CD4-positive, alpha-beta T cell treated with Interleukin-21 for 1 hour (primary cell): ENCODE measurements around the gene FGF2.

Source experiments
- DNase-seq: peaks from one replicate; pipeline ENCODE4 v3.0.0-alpha.2; 2020

Gene FGF2

GRCh38 chr4:122896270-122896669 is 69.6 kb downstream of the FGF2 start:
- DNase-seq: no peak

DNA sequence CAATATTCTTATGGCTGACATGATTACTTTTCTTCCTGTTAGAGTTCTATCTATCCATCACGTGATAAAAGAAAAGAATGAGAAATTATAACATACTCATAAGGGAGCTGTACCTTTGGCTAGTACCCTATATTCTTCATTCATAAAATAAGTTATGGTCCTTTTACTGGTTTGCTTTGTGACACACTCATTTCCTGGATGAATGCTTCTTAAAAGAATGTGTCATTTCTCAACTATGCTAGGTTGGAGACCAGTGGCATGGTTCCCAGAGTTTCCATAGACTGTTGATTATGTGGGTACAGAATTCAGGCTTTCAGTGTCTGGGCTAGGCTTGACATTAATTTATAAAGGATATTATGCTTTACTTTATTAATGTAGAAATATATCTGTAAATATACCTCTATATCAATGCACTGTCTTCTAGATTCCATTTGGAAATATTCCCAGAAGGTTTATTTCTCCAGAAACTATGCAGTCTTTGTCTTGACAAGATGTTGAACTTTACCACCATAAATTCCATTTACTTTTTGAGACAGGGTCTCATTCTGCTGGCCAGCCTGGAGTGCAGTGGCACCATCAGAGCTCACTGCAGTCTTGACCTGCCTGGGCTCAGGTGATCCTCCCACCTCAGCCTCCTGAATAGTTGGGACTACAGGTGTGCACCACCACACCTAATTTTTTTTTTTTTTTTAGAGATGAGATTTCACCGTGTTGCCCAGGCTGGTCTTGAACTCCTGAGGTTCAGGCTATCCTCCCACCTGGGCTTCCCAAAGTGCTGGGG is 71.9 kb downstream of the FGF2 start:
- DNase-seq: no peak

DNA sequence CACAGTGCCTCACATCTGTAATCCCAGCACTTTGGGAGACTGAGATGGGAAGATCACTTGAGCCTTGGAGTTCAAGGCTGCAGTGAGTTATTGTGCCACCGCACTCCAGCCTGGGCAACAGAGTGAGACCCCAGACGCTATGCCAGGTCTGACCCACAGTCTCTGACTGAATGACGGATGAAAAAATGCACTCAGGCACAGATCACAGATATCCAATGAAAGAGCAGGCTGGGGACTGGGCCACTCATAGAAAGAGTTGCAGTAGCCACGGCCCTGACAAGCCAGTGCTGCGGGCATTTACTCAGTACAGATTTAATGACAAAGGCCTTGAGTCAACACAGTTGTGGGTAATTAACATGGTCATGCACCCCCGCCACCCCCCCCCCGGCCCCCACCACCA is 73.1 kb downstream of the FGF2 start:
- no peak for DNase-seq

DNA sequence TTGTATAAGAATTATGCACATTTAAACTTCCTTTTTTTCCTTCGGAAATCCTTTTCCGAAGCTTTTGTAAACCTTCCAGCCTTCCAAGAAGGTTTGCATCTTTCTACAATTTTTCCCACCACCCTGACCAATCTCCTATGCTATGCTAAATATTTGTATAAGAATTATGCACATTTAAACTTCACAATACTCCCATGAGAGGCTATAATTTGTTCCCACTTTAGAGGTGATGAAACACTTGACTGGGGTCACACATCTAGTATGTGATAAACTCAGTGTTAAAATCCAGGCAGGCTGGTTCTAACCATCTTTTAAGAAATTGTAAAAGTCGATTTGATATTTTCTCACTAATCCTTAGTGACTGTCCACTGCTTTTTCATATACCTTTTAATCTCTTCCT is 73.7 kb downstream of the FGF2 start:
- DNase-seq: no peak

GRCh38 chr4:122901247-122902010 is 74.8 kb downstream of the FGF2 start:
- DNase-seq: no peak

- DNase-seq: no peak
Observed at GRCh38 chr4:122903766-122904288, 77.2 kb downstream of the FGF2 start.

- DNase-seq: no peak
Observed at GRCh38 chr4:122906859-122907305, 80.3 kb downstream of the FGF2 start.

- DNase-seq: no peak
Observed at GRCh38 chr4:122908223-122908622, 81.6 kb downstream of the FGF2 start.

GRCh38 chr4:122909683-122910082 is 83.1 kb downstream of the FGF2 start:
- DNase-seq: no peak

DNA sequence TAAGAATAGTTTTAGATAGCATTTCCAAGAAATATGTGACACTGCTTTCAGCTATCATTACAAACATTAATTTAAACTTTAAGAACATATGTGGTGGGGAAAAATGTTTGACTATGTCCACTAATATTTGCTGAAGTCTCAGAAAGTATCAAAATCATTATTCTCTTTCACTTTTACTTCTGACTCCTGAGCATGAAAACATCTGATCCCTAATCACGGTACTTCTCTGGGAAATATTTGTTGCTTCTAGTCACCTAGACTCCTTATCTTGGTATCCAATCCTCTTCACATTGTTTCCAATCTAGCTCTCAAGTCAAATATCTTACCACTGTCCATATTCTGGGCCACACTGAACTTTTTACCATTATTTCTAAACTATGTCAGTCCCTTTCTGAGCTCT is 85.0 kb downstream of the FGF2 start:
- DNase-seq: no peak

DNA sequence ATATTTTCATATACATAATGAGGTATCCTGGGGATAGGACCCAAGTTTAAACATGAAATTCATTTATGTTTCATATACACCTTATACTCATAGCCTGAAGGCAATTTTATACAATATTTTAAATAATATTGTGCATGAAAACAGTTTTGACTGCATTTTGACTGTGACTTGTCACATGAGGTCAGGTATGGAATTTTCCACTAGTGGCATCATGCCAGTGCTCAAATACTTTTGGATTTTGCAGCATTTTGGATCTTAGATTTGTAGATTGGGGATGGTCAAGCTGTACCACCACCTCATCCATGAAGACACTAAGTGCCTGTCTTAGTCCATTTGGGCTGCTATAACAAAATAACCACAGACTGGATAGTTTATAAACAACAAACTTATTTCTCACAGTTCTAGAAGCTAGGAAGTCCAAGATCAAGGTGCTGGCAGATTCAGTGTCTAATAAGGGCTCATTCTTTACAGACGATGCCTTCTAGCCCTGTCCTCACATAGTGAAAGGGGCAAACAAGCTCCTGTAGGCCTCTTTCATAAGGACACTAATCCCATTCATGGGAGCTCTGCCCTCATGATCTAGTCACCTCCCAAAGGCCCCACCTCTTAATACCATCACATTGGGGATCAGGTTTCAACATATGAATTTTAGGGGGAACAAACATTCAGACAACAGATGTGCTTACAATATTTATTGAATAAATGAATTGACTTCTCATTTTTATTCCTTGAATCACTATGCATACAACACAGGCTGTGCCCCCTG is 86.4 kb downstream of the FGF2 start:
- DNase-seq: no peak

- peak; percentile 66 for DNase-seq
Observed at GRCh38 chr4:122914292-122914904, 87.8 kb downstream of the FGF2 start.

DNA sequence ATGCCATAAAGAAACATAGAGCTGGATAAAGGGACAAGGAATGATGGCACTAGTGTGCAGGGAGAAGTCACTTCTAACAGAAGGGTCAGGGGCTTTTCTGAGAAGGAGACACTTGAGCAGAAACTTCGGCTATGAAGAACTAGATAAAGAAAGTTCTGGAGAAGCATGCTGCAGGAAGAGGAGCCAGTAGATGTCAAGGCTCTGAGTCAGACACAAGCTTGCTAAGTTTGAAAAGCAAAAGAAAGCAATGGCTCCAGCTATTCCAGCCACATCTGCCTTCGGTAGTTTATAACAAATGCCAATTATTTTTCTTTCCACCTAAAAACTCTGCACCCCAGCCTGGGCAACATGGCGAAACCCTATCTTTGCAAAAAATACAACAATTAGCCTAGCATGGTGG is 88.3 kb downstream of the FGF2 start:
- DNase-seq: no peak

- no peak for DNase-seq
Observed at GRCh38 chr4:122917731-122918130, 91.1 kb downstream of the FGF2 start.

- DNase-seq: no peak
Observed at GRCh38 chr4:122920473-122920872, 93.8 kb downstream of the FGF2 start.

GRCh38 chr4:122921300-122921699 is 94.7 kb downstream of the FGF2 start:
- no peak for DNase-seq

DNA sequence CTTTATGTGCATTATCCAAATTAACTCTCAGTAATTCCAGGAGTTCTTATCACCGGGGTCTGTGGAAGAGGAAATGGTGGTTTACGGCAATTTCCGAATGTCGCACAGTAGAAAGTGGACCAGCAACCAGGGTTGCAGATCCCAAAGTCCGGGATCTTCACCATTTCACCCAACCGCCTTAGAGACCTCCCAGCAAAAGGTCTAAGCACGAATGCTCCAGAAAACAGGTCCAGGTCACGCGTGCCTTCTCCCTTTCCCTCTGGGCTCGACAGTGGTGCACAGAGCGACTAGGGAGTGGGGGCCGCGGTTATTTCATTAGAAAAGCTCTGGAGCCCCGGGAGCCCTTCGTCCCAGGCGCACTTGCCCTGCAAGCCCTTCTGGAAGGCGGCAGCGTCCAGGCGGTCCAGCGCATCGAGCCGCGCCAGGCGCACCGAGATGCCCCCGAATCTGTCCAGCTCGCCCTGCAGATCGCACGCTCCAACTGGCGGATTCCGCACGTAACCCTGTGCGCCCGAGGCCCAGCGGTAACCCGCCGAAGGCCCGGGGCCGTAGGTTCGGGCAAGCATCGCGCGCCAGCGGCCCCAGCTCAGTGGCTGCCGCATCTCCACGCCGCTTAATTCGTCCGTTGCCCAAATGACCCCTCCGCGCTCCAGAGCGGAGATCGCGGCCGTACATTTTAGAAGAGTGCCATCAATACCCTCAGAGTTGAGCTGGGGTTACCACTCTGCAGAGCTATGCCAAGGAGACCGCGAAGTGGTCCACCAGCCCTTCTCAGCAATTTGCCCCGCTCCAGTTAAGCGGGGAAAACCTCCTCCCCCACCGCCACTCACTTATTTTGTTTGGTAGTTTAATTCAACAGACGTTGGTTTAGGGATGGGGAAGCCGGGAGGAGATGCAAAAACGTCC is 95.6 kb downstream of the FGF2 start, which contains the start of gene NUDT6:
Gene NUDT6 (minus strand): TSS at position 627 of the 906 bp plus-strand sequence. CDS start 25 bp downstream, at position 602.
- peak; percentile 39 for DNase-seq

DNA sequence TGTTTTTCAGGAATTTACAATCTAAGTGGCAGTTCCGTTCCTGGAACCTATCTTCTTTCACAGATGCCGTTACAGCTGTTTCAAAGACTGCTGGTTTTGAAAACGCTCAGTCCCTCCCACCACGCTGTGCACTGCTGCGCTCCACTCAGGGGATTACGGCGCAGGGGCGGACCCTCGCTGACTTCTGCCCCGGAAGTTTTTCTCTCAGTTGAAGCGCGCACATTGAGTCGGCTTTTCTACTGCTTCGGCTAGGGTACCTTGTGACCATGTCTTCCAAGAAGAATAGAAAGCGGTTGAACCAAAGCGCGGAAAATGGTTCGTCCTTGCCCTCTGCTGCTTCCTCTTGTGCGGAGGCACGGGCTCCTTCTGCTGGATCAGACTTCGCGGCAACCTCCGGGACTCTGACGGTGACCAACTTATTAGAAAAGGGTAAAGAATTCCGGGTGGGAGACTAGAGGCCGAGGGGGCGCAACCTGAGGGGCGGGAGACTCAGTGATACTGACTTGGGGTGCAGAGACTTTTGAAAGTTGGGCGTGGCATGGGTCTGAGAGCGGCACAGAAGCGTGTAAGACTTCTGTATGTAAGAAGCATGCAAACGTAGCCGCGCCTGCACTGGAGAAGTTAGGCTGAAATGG is 96.4 kb downstream of the FGF2 start:
- peak; percentile 89 for DNase-seq

GRCh38 chr4:122928930-122929329 is 102.3 kb downstream of the FGF2 start:
- DNase-seq: no peak

GRCh38 chr4:122930862-122931261 is 104.2 kb downstream of the FGF2 start:
- peak; percentile 1 for DNase-seq

DNA sequence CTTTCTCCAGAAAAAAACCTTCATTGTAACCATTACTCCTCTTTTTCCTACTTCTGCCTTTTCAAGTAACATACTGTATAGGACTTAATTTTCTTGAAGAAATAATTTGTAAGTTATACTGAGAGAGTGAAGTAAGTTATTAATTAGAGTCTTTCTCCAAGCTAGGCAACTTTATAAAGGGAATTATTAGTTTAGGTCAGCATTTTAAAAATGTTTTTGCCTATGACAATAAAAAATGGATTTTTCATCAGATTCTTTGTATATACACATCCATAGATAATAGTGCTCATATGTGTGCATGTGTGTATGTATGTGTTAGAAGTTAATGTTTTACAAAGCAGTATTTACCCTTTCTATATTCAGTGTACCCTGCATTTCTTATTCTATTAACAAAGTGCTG is 106.1 kb downstream of the FGF2 start:
- DNase-seq: no peak
